GM18505 (cell line): ENCODE measurements around the gene DCAF10.
"Not testable (repeated sequence)": the region's sequence is repeated elsewhere in the genome, so short reads cannot be mapped to it uniquely, and the experiment has no call there.

Experiments used
- ATAC-seq: cut with Tn5 transposase; IDR thresholded peaks from one replicate; pipeline ENCODE4 v1.9.1; 2021; ENCODE audit not compliant: unreplicated experiment
- POLR2A ChIP-seq: IDR thresholded peaks from 4 replicates; pipeline ENCODE4 v1.6.1; 2011; ENCODE audit warnings: borderline replicate concordance; ENCODE audit not compliant: insufficient read depth, insufficient read length; ENCODE audit errors: extremely low read depth

DCAF10 gene

GRCh38 chr9:37811906-37812476, 11.4 kb downstream of the DCAF10 start:
- no peak for TF ChIP-seq POLR2A
- ATAC-seq, result no peak

GRCh38 chr9:37812773-37813379, 12.3 kb downstream of the DCAF10 start:
- no peak for ATAC-seq
- no peak for TF ChIP-seq POLR2A

- no peak for ATAC-seq
- TF ChIP-seq POLR2A, result no peak
Measured at GRCh38 chr9:37818849-37819248, 18.3 kb downstream of the DCAF10 start.

GRCh38 chr9:37820142-37820541, 19.5 kb downstream of the DCAF10 start:
- no peak for ATAC-seq
- no peak for TF ChIP-seq POLR2A

GRCh38 chr9:37825174-37825573, 24.6 kb downstream of the DCAF10 start:
- not testable (repeated sequence) for ATAC-seq

GRCh38 chr9:37827483-37828165, 27.0 kb downstream of the DCAF10 start:
- TF ChIP-seq POLR2A, result no peak
- ATAC-seq, result no peak

- no peak for ATAC-seq
- TF ChIP-seq POLR2A, result no peak
Measured at GRCh38 chr9:37835821-37836220, 35.2 kb downstream of the DCAF10 start.

- no peak for TF ChIP-seq POLR2A
- peak; percentile 70 for ATAC-seq
Measured at GRCh38 chr9:37836386-37836785, 35.8 kb downstream of the DCAF10 start.

GRCh38 chr9:37839496-37840461, 39.2 kb downstream of the DCAF10 start:
- TF ChIP-seq POLR2A, result no peak
- ATAC-seq, result no peak

- no peak for TF ChIP-seq POLR2A
- ATAC-seq, result no peak
Measured at GRCh38 chr9:37840560-37841194, 40.1 kb downstream of the DCAF10 start.

- no peak for TF ChIP-seq POLR2A
- no peak for ATAC-seq
Measured at GRCh38 chr9:37852222-37852621, 51.6 kb downstream of the DCAF10 start.

- no peak for TF ChIP-seq POLR2A
- no peak for ATAC-seq
Measured at GRCh38 chr9:37856551-37856950, 56.0 kb downstream of the DCAF10 start.

- no peak for ATAC-seq
Measured at GRCh38 chr9:37859043-37859442, 58.4 kb downstream of the DCAF10 start.

More at GRCh38 chr9:37859043-37859442, 58.4 kb downstream of the DCAF10 start:
- no peak for TF ChIP-seq POLR2A
